GM18867 (cell line): ENCODE measurements around the gene B4GALNT4.
A peak's percentile ranks its signal among the peaks of the same experiment; 100 is the strongest.
"Not testable (repeated sequence)": the region's sequence is repeated elsewhere in the genome, so short reads cannot be mapped to it uniquely, and the experiment has no call there.

ENCODE experiments used
- ATAC-seq: cut with Tn5 transposase; IDR thresholded peaks from one replicate; pipeline ENCODE4 v1.9.1; 2021; ENCODE audit warnings: mild to moderate bottlenecking, moderate library complexity; ENCODE audit not compliant: unreplicated experiment

Gene B4GALNT4, protein sequence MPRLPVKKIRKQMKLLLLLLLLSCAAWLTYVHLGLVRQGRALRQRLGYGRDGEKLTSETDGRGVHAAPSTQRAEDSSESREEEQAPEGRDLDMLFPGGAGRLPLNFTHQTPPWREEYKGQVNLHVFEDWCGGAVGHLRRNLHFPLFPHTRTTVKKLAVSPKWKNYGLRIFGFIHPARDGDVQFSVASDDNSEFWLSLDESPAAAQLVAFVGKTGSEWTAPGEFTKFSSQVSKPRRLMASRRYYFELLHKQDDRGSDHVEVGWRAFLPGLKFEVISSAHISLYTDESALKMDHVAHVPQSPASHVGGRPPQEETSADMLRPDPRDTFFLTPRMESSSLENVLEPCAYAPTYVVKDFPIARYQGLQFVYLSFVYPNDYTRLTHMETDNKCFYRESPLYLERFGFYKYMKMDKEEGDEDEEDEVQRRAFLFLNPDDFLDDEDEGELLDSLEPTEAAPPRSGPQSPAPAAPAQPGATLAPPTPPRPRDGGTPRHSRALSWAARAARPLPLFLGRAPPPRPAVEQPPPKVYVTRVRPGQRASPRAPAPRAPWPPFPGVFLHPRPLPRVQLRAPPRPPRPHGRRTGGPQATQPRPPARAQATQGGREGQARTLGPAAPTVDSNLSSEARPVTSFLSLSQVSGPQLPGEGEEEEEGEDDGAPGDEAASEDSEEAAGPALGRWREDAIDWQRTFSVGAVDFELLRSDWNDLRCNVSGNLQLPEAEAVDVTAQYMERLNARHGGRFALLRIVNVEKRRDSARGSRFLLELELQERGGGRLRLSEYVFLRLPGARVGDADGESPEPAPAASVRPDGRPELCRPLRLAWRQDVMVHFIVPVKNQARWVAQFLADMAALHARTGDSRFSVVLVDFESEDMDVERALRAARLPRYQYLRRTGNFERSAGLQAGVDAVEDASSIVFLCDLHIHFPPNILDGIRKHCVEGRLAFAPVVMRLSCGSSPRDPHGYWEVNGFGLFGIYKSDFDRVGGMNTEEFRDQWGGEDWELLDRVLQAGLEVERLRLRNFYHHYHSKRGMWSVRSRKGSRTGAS

DNA sequence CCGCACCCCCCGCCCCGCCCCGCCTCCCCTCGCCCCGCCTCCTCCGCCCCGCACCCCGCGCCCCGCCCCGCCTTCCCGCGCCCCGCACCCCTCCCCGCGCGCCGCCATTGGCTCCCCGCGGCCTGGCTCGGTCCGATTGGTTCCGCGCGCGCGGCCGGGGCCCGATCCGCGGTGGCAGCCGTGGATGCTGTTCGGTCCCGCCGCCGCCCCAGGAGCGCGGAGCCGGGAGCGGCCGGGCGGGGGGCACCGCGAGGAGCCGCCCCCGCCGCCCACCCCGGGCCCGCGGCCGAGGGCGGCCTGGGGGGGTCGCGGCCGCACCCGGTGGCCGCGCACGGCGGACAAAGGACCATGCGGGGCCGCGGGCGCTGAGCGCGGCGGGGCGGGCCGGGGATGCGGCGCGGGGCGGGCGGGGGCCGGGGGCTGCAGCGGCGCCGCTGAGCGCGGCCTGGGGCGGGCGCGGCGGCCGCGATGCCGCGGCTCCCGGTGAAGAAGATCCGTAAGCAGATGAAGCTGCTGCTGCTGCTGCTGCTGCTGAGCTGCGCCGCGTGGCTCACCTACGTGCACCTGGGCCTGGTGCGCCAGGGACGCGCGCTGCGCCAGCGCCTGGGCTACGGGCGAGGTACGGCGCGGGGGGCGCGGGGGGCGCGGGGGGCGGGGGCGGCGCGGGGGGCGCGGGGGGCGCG lies at the start of gene B4GALNT4:
Gene B4GALNT4 (plus strand): TSS at position 164 of the 683 bp plus-strand sequence. CDS start 305 bp downstream, at position 469.
- no peak for ATAC-seq

DNA sequence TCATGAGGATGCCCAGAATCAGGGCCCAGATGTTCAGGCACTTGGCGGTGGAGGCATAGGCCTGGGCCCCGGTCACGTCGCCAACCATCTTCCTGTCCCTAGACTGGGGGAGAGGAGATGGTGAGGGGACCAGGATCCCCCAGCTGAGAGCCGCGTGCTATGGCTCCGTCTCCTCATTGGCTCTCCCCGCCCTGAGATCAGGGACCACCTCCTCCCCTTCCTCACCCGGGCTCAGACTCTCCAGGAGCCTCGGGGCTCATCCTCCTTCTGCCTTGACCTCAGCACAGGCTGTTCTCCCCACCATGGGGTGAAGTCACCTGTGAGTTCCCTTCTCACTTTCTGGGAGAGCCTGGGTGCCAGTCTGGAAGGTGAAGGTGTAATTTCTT lies 49.4 kb upstream of the B4GALNT4 start:
- not testable (repeated sequence) for ATAC-seq

DNA sequence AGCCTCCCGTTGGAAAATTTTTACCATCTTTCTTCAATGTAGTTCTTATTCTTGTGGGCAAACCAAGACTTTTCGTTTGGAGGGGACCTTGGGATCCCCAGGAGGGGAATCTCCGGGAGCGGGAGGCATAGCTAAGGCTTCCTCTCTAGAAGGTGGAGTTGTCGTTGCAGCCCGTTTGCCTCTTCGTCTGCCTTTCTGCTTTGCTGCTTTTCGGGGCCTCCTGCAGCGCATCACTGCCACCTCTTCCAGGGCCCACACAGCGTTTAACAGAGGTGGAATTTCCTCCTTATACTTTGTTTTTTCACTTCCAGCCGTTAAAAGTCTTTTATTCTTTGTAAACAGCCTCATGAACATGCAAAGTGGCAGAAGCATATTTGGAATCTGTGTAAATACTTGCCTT lies 45.1 kb upstream of the B4GALNT4 start:
- no peak for ATAC-seq

DNA sequence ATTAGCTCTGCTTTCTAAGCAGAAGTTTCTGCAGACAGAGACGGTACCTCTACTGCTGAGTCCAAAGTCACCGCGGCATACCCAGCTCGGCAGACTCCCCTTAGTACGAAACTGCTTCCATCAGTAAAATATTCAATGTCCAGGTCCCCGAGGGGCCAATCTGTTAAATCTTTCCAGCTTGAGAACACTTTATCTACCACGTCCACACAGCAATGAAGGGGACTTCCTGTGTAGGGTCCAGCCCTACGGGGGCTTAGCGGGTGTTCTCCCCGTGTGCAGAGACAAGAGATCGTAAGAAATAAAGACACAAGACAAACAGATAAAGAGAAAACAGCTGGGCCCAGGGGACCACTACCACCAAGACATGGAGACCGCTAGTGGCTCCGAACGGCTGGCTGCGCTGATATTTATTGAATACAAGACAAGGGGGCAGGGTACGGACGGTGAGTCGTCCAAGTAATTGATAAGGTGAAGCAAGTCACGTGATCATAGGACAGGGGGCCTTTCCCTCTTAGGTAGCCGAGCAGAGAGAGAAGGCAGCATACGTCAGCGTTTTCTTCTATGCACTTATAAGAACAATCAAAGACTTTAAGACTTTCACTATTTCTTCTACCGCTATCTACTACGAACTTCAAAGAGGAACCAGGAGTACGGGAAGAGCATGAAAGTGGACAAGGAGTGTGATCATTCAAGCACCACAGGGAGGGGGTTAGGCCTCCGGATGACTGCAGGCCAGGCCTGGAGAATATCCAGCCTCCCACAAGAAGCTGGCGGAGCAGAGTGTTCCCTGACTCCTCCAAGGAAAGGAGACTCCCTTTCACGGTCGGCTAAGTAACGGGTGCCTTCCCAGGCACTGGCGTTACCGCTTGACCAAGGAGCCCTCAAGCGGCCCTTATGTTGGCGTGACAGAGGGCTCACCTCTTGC lies 44.4 kb upstream of the B4GALNT4 start:
- ATAC-seq = not testable (repeated sequence)

DNA sequence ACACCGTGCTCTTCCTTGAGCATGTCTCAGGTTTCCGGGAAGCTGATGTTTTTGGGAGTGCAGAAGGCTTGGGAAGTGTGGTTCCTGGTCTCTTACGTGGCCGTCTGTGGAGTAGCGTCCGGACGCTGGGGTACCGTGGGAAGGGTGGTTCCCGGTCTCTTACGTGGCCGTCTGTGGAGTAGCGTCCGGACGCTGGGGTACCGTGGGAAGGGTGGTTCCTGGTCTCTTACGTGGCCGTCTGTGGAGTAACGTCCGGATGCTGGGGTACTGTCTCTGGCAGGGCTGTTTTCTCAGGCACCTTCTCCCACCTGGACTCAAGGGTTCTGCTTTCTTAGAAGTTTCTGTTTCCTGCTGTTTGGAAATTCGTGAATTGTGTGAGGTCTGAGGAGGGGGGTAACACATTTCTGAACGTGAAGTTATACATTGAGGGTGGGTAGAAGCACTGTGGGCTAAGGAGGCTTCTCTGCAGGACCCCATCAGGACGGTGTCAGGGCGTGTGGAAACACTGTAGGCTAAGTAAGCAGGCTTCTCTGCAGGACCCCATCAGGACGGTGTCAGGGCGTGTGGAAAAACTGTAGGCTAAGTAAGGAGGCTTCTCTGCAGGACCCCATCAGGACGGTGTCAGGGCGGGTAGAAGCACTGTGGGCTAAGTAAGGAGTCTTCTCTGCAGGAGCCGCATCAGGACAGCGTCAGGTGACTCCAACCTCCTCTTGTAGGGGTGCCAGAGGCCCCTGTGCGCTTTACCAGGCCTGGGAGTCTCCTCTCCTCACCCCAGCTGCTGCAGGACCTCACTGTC lies 43.3 kb upstream of the B4GALNT4 start:
- ATAC-seq = no peak

DNA sequence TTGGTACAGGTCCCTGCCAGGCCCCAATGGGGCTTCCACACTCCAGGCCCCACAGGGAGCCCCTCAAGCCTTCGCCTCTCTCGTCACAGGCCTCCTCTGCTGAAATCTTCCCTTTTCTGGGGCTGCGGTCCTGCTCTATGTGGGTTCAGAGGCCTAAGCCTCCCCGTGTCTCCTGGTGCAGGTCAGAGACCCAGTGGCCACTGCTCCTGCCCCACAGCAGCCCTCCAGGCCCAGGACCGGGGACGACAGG lies 42.8 kb upstream of the B4GALNT4 start:
- ATAC-seq = no peak

DNA sequence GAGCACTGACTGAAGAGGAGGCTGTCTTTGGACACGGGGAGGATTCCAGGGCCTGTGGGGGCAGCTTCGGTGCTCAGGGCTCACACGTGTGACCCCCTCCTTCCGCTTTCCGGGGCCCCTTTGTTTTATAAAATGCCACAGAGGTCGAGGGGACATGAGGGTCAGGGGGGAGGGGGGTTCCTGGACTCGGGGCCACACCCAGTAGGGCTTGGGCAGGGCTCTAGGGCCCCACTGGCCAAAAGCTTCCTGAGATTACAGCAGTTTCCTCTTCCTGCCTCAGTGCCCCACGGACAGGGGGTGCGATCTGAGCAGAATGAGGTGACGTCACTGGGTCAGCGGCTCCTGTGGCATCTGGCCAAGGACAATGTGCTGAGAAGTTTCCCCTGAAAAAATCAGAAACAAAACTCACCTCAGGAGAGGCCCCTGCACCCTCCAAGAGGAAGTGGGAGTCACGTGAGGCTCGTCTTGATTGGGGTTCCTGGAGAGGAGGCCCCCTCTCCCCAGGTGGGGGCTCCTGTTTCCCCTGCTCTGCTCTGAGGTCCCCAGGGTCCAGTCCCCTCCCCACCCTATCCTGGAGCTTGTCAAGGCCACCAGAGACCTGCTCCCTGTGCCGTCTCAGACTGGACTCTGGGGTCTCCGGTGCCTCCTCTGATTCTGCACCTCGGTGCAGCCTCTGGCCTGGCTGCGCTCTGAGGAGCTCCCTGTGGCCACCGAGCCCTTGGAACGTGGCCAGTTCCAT lies 42.3 kb upstream of the B4GALNT4 start:
- ATAC-seq = peak; percentile 63

DNA sequence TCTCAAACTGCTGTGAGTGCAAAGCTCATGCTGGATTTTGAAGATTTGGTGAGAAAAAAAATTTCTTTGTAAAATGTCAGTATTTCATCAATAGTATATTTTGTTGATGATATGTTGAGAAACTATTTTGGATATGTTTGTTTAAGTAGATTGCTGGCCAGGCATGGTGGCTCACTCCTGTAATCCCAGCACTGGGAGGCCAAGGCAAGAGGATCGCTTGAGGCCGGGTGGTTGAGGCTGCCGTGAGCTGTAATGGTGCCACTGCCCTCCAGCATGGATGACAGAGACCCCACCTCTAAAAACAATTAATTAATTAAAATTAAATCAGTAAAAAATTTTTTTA lies 41.7 kb upstream of the B4GALNT4 start:
- no peak for ATAC-seq

DNA sequence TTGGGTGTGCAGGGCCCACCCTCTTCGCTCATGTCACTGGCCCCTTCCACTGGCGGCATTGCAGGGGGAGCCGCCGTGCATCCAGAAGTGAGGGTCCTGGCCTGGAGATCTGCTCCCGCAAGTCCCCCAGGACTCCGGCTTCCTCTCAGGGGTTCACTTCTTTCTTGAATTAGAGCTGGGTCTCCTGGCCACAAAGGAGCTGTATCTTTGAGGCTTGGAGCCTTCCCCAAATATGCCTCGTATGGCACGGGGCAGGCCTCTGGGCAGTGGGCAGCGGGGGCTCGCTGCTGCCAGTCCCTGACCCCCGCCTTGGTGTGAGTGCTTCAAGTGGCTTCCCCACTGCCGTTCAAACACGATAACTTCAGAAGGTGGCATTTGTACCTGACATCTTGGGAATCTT lies 41.3 kb upstream of the B4GALNT4 start:
- ATAC-seq = no peak

DNA sequence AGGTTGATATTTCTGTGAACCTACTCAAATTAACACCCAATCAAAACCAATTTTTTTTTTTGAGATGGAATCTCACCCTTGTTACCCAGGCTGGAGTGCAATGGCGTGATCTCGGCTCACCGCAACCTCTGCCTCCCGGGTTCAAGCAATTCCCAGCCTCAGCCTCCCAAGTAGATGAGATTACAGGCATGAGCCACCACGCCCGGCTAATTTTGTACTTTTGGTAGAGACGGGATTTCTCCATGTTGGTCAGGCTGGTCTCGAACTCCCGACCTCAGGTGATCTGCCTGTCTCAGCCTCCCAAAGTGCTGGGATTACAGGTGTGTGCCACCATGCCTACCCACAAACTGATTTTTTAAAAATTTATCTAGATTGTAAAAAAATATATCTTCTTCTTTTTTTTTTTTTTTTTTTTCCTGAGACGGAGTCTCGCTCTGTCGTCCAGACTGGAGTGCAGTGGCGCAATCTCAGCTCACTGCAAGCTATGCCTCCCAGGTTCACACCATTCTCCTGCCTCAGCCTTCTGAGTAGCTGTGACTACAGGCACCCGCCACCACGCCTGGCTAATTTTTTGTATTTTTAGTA lies 40.7 kb upstream of the B4GALNT4 start:
- not testable (repeated sequence) for ATAC-seq

DNA sequence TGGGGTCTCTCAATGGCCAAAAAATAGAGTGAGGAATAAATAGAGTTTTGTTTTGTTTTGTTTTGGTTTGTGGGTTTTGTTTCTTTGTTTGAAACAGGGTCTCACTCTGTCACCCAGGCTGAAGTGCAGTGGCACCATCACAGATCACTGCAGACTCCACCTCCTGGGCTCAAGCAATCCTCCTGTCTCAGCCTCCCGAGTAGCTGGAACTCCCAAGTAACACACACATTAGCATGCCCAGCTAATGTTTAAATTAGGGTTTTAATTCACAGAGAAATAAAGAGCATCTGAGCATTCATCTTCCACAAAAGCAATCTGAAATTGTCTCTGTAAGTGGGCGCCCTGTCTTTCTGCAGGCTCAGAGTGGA lies 39.4 kb upstream of the B4GALNT4 start:
- no peak for ATAC-seq

DNA sequence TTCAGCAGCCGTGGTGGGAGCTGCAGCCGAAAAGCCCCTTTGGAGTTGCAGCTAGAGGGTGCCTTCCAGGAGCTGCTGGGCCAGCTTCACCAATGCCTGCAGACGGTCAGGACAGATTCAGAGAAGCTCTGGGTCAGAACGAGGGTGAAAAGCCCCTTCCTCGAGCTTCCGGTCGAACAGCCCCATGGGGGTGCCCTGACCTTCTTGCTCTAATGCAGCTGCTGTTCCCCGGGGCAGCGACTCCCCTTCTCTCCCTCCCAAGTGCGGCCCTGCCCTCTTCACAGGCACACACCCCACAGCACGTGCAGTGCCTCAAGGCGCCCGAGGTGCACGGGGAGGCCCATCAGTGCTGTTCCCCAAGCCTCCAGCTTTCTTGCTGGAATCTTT lies 39.0 kb upstream of the B4GALNT4 start:
- ATAC-seq = no peak

DNA sequence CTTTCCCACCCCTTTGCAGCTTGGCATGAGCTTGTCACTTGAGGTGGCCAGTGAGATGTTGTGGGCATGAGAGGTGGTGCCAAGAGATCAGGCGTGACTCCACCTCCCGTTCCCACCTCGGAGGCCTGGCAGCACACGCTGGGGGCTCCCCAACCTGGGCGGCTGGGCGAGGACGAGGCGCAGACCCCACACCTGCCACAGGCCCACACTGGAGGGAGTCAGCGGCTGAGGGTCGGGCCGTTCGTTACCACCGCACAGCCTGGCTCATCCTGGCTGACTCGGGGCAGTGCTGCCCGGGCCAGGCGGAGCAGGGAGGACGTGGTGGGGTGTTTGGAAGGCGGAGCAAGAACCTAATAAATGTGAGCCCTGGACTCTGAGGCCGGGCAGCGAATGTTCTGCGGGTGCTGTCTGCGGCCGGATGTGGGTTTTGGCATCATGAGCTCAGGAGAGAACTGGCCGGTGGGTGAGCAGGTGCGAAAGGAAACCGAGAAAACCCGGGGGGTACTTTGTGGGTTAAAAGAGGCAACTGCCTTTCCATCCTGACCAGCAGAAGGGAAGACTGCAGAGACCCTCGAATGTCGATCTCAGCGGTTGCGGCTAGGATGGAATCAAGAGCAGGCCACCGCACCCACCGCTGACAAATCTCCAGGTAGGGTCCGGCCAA lies 38.5 kb upstream of the B4GALNT4 start:
- no peak for ATAC-seq

DNA sequence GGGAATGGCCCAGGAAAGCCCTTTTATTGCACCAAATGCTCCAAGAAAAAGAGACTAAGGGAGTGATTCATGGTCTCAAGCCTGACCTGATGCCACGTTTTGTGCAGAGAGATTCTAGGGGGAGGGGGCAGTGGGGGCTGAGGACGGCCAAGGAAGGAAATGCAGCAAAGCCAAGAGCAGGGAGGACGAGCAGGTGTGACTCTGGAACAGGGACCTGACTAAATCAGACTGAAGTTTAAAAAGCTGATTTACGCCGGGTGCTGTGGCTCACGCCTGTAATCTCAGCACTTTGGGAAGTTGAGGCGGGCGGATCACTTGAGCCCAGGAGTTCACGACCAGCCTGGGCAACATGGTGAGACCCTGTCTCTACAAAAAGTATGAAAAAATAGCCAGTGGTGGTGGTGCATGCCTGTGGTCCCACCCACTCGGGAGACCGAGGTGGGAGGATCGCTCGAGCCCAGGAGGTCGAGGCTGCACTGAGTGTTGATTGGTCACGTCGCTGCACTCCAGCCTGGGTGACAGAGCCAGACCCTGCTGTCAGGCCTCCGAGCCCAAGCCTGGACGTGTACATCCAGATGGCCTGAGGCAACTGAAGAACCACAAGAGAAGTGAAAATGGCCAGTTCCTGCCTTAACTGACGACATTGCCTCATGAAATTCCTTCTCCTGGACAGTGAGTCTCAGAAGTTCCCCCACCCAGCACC lies 37.8 kb upstream of the B4GALNT4 start:
- no peak for ATAC-seq

DNA sequence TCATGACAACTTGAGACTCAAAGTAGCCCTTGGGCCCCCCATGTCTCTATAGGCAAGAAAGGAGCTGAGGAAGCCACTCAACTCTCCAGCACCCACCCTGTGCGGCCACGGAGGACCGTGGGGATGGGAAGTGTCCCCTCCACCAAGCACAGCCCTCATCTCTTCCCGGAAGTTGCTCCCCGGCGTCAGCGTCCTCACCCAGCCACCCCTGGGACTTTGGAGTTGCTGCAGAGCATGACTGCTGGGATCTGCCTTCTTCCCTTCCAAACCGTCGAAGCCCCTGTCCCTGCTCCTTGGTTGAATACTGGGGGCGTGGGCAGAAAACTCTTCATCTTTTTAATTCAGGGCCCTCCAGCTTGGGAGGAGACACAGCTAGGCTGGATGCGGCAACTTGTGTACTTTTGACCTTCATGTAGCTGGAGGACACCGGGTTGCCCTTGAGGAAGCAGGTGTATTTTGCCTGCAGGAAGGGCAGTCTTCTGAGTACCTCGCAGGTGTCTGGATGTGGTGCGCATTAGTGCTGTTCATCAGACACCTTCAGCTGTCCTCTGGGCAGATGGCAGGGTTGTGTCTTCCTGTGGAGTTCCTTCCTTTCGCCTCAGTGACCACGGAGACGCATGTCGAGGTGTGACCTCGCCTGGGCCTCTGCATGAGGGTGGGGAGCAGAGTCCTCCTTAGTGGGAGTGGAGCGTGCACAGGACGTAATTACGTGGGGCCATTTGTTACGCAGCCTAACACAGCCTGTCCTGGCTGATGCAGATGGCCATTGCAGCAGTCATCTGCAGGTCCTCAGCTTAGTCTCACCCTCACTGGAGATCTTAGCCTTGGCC lies 36.4 kb upstream of the B4GALNT4 start:
- no peak for ATAC-seq

DNA sequence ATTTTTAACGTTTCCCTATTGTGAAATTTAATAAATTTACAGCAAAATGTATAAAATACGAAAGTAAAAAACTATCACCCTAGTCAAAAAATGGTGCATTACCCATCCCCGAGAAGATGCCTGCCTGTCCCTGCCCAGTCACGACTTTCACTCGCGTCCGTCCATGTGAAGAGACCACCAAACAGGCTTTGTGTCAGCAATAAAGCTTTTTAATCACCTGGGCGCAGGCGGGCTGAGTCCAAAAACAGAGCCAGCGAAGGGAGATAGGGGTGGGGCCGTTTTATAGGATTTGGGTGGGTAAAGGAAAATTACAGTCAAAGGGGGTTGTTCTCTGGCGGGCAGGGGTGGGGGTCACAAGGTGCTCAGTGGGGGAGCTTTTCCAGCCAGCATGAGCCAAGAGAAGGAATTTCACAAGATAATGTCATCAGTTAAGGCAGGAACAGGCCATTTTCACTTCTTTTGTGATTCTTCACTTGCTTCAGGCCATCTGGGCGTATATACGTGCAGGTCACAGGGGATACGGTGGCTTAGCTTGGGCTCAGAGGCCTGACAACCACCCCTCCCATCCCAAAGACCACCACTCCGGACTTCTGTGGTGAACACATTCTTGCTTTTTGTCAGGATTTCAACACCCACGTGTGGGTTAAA lies 35.6 kb upstream of the B4GALNT4 start:
- not testable (repeated sequence) for ATAC-seq
